GM12878 (cell line): ENCODE results near the gene UVRAG. TPM values are rescaled to one million over a fixed set of nuclear protein-coding genes. Genes with fewer than 3 reads are reported as not detected.

ENCODE experiments used
- ATAC-seq: fragments of 200-7000 bp; cut with Tn5 transposase; 3 replicates; pipeline ENCODE4 v1.9.1; 2020; ENCODE audit warnings: mild to moderate bottlenecking, moderate library complexity
- BruUV-seq: library from RNA; stranded (reverse); fragments of 400-500 nt; replicated peaks from 2 replicates; lab custom pipeline; 2021; lab: Mats Ljungman, UMichigan
- CTCF ChIA-PET: fragments of 300-600 bp; sonication (Branson Sonifier 250); formaldehyde crosslinking; extraction: SDS; loops from one replicate; lab custom pipeline; 2021; ENCODE audit warnings: inconsistent platforms; lab: Yijun Ruan, JAX
- POLR2A ChIA-PET: fragments of 350-600 bp; formaldehyde crosslinking; extraction: SDS; loops from one replicate; lab custom pipeline; 2021; ENCODE audit warnings: inconsistent platforms; lab: Charles Lee
- RAD21 ChIA-PET: fragments of 300-600 bp; sonication (Branson Sonifier 250); formaldehyde crosslinking; loops from one replicate; lab custom pipeline; 2023; ENCODE audit warnings: antibody characterized with exemption; ENCODE audit not compliant: unreplicated experiment; lab: Charles Lee
- SMC1A ChIA-PET: fragments of 300-600 bp; sonication (Branson Sonifier 250); formaldehyde crosslinking; loops from one replicate; lab custom pipeline; 2023; ENCODE audit not compliant: unreplicated experiment, uncharacterized antibody; lab: Charles Lee
- DNase-seq: peaks from one replicate; pipeline ENCODE4 v3.0.0-alpha.2; 2011; ENCODE audit warnings: low read depth, low spot score
- FAIRE-seq: peaks from 3 replicates; lab custom pipeline; 2011; peaks lifted over from hg19 to GRCh38; lab: Jason Lieb, UNC
- H2AFZ ChIP-seq: 2 replicates; pipeline ENCODE4 v1.6.0; 2011; ENCODE audit warnings: low read depth, low read length, control low read depth; ENCODE audit not compliant: control insufficient read depth
- H3K27ac ChIP-seq: 2 replicates; pipeline ENCODE4 v1.5.1; 2011; ENCODE audit warnings: control low read depth; ENCODE audit not compliant: control insufficient read depth, insufficient read depth
- H3K27me3 ChIP-seq, 2 experiments: replicated peaks in 1 of 2; 2 replicates each; pipeline versions ENCODE4 v1.6.0 to v1.6.1; 2011; ENCODE audit warnings: low read length in 1 of 2; ENCODE audit not compliant: control insufficient read depth in 2 of 2, insufficient read depth in 2 of 2
- H3K36me3 ChIP-seq, 2 experiments: 2 replicates each; pipeline ENCODE4 v1.5.1; 2011; ENCODE audit warnings: low read length in 1 of 2; ENCODE audit not compliant: control insufficient read depth in 2 of 2, insufficient read depth in 2 of 2
- H3K4me1 ChIP-seq: 2 replicates; pipeline ENCODE4 v1.6.1; 2011; ENCODE audit warnings: mild to moderate bottlenecking, low read length, moderate library complexity, mixed read lengths; ENCODE audit not compliant: control insufficient read depth, insufficient read depth
- H3K4me2 ChIP-seq: 2 replicates; pipeline ENCODE4 v1.6.0; 2011; ENCODE audit warnings: control low read depth; ENCODE audit not compliant: control insufficient read depth, insufficient read depth
- H3K4me3 ChIP-seq: fragments of 200-600 bp; sonication (generic); 2 replicates; pipeline ENCODE4 v1.5.1; 2016
- H3K79me2 ChIP-seq: 2 replicates; pipeline ENCODE4 v1.6.0; 2011; ENCODE audit warnings: low read length; ENCODE audit not compliant: control insufficient read depth, insufficient read depth
- H3K9ac ChIP-seq: 2 replicates; pipeline ENCODE4 v1.8.0; 2011; ENCODE audit warnings: low read length, control low read depth, mixed read lengths; ENCODE audit not compliant: control insufficient read depth, insufficient read depth
- H3K9me3 ChIP-seq: replicated peaks from 3 replicates; pipeline ENCODE4 v1.5.1; 2011; ENCODE audit warnings: mild to moderate bottlenecking, low read length; ENCODE audit not compliant: control insufficient read depth, insufficient read depth
- H4K20me1 ChIP-seq: 2 replicates; pipeline ENCODE4 v1.6.0; 2011; ENCODE audit not compliant: control insufficient read depth, insufficient read depth
- BHLHE40 ChIP-seq, 2 experiments: fragments of 450-650 bp in 1 of 2; IDR thresholded peaks; 2 replicates each; pipeline ENCODE4 v1.6.1; 2011 to 2017; ENCODE audit warnings: low read depth in 2 of 2, borderline replicate concordance in 1 of 2, improper control_type of control experiment in 1 of 2, low read length in 1 of 2, mild to moderate bottlenecking in 1 of 2
- HCFC1 ChIP-seq: fragments of 150-350 bp; IDR thresholded peaks from 2 replicates; pipeline ENCODE4 v1.6.1; 2014; ENCODE audit warnings: low read length
- IRF4 ChIP-seq: IDR thresholded peaks from 2 replicates; pipeline ENCODE4 v1.6.1; 2011; ENCODE audit warnings: low read depth, low read length
- MXI1 ChIP-seq: fragments of 150-350 bp; IDR thresholded peaks from 2 replicates; pipeline ENCODE4 v1.6.1; 2011; ENCODE audit warnings: low read depth, mild to moderate bottlenecking, inconsistent platforms, low read length, improper control_type of control experiment
- NR2C1 ChIP-seq: fragments of 450-650 bp; IDR thresholded peaks from 2 replicates; pipeline ENCODE4 v1.6.1; 2017; ENCODE audit warnings: antibody characterized with exemption, mild to moderate bottlenecking, moderate library complexity
- POU2F2 ChIP-seq: IDR thresholded peaks from 3 replicates; pipeline ENCODE4 v1.6.1; 2011; ENCODE audit warnings: low read depth, mild to moderate bottlenecking, low read length, borderline replicate concordance
- SREBF2 ChIP-seq: IDR thresholded peaks from 2 replicates; pipeline ENCODE4 v1.6.1; 2012; ENCODE audit warnings: mild to moderate bottlenecking, low read length
- YY1 ChIP-seq: IDR thresholded peaks from 2 replicates; pipeline ENCODE4 v1.6.1; 2011; ENCODE audit warnings: low read depth, mild to moderate bottlenecking, low read length
- ZNF384 ChIP-seq: IDR thresholded peaks from 2 replicates; pipeline ENCODE4 v1.6.1; 2012; ENCODE audit warnings: low read depth, mild to moderate bottlenecking, low read length, improper control_type of control experiment, borderline replicate concordance
- WGBS: methylation state at CpG from one replicate; pipeline ENCODE4 v1.1.6; 2016; ENCODE audit warnings: low lambda C conversion rate; ENCODE audit not compliant: insufficient replicate concordance, insufficient coverage; ENCODE audit errors: missing lambda C conversion rate; 5-methylcytosine and 5-hydroxymethylcytosine counted together
- in situ Hi-C: fragments of 300-500 bp; cut with MboI; formaldehyde crosslinking; loops from 9 replicates; pipeline ENCODE4 v1.14.3; 2018; ENCODE audit warnings: mixed read lengths
- intact Hi-C: fragments of 100-400 bp; cut with micrococcal nuclease; formaldehyde crosslinking; loops from one replicate; pipeline ENCODE4 v1.14.2; 2022; ENCODE audit not compliant: unreplicated experiment
- polyA plus RNA-seq, 11 experiments: library from polyadenylated mRNA; depleted of rRNA in 4 of 11; unstranded in 6 of 11; stranded (reverse) in 5 of 11; fragments of >200 nt; fragmentation: Nextera tagmentation in 4 of 11; fragmentation: Illumina TruSeq in 1 of 11; extraction: Ambion mirVana in 4 of 11; extraction: Trizol in 1 of 11; gene quantifications; 1 replicate in 1 of 11; 2 replicates in 10 of 11; pipeline versions ENCODE4 v1.2.1 to v1.2.3, GENCODE V29; 2011 to 2016; ENCODE audit warnings: inconsistent platforms in 2 of 11, missing spikeins in 2 of 11, low read depth in 1 of 11
- total RNA-seq, 4 experiments: library from RNA; depleted of rRNA in 3 of 4; stranded (reverse); fragments of >200 nt in 3 of 4; fragmentation: Illumina TruSeq in 1 of 4; extraction: Trizol in 1 of 4; gene quantifications; 2 replicates each; pipeline versions ENCODE4 v1.2.1 to v1.2.3, GENCODE V29; 2013 to 2021

UVRAG gene
- total and polyA plus RNA-seq, 10 of the 15 experiments (the other 5 are each of a cell fraction or from before 2014, with no cell fraction given) = 7.0 to 43.4 (median 37.0) TPM

- no peak for TF ChIP-seq SREBF2
- TF ChIP-seq IRF4 = no peak
- no peak for TF ChIP-seq MXI1
- no peak for TF ChIP-seq NR2C1
- no peak for TF ChIP-seq POU2F2
- no peak for TF ChIP-seq YY1
- no peak for TF ChIP-seq ZNF384
Observed at GRCh38 chr11:75918331-75918730, 103.3 kb downstream of the UVRAG start (continued).

DNA sequence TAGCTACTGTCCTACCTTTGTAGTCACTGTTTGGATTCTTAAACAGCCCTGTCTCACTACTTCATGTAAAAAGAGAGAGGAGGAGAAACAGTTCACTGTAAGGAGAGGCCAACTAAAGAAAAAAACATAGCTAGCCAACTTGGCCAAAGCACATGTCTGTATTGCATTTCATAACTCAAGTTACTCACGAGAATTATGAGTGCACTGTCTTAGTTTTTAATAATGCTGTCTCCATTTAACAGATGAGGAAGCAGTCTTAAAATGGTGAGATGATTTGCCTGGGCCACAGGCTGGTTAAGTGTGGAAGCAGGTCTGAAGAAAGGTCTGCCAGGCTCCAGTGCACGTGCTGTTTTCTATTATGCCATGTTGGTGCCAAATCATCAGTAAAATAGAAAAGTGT, 104.5 kb downstream of the UVRAG start:
- ChIA-PET CTCF (interaction anchor here (0.8 to 1.3 kb wide), 3 partner anchors 52 to 233 kb away, joined by 3 read pairs; no protein-coding TSS in a partner anchor), RAD21 (interaction anchor here (0.7 to 1.0 kb wide), 3 partner anchors 10 to 231 kb away, joined by 3 read pairs; no protein-coding TSS in a partner anchor), POLR2A (no interaction called here), SMC1A (interaction anchor here (0.9 to 1.9 kb wide), 4 partner anchors 9 to 218 kb away, joined by 3 to 6 read pairs (median 4); no protein-coding TSS in a partner anchor)
- H3K27ac ChIP-seq = peak overlapping the region; percentile 6; the same call in 1 of the 2 replicates
- FAIRE-seq = peak; percentile 83
- H2AFZ ChIP-seq = no peak overlapping the region
- H3K4me2 ChIP-seq = no peak overlapping the region; the same call in 1 of the 2 replicates
- peaks cover 20% of the 10 kb centered on the region for H3K79me2 ChIP-seq
- TSS peak; percentile 8 for BruUV-seq
- intact Hi-C loops = no loop called here
- no peaks in the 10 kb centered on the region for H4K20me1 ChIP-seq
- H3K4me1 ChIP-seq = peaks cover 8% of the 10 kb centered on the region
- no peak for DNase-seq
- ATAC-seq = peak; percentile 69
- WGBS = 53% methylated on average over 2 of the region's 2 CpGs
- in situ Hi-C loops = no loop called here
- H3K9ac ChIP-seq = no peak overlapping the region
- TF ChIP-seq HCFC1 (no peak), BHLHE40 (IDR thresholded peaks at IDR 0.05; ENCODE audit: borderline replicate concordance in 1 of 2, low read depth in 2 of 2, low read length in 1 of 2) (0 out of 4 replicates have a peak, but pooled peaks of 1 of the 2 experiments have one; percentile 38)
- H3K4me3 ChIP-seq = no peak overlapping the region
- H3K27me3 ChIP-seq = no peaks in the 10 kb centered on the region
- peaks cover 0 to 9% of the 10 kb centered on the region in 2 experiments; a peak in 1 of 4 replicates for H3K36me3 ChIP-seq
- no peaks in the 10 kb centered on the region; the same call in 2 of the 3 replicates for H3K9me3 ChIP-seq
